CD14-positive monocyte (primary cell): ENCODE measurements around the gene GRIN2A. TPM values are rescaled to one million over a fixed set of nuclear protein-coding genes. Genes with fewer than 3 reads are reported as not detected.

Source experiments
- DNase-seq, 3 donors: peaks; one replicate each; pipeline ENCODE4 v3.0.0-alpha.2; 2011 to 2022
- H2AFZ ChIP-seq: 2 replicates; pipeline ENCODE4 v1.6.0; 2012; ENCODE audit warnings: mild to moderate bottlenecking, low read depth, low read length, inconsistent platforms; ENCODE audit not compliant: insufficient read depth, poor library complexity, severe bottlenecking
- H3K27ac ChIP-seq, 2 donors: 1 replicate in 1 of 2; 2 replicates in 1 of 2; pipeline ENCODE4 v1.5.1; 2012 to 2013; ENCODE audit warnings: low read length in 2 of 2, control low read depth in 1 of 2, inconsistent platforms in 1 of 2, low read depth in 1 of 2, mild to moderate bottlenecking in 1 of 2
- H3K27me3 ChIP-seq, 2 donors: one replicate each; pipeline versions ENCODE4 v1.6.0 to v1.6.1; 2011 to 2013; ENCODE audit warnings: low read length in 2 of 2; ENCODE audit not compliant: control insufficient read depth in 2 of 2, insufficient read depth in 2 of 2
- H3K36me3 ChIP-seq, 2 donors: replicated peaks in 1 of 2; 1 replicate in 1 of 2; 2 replicates in 1 of 2; pipeline versions ENCODE4 v1.5.1 to v1.6.1; 2012 to 2013; ENCODE audit warnings: low read length in 2 of 2, control low read depth in 1 of 2, inconsistent platforms in 1 of 2, mild to moderate bottlenecking in 1 of 2; ENCODE audit not compliant: insufficient read depth in 2 of 2, control insufficient read depth in 1 of 2
- H3K4me1 ChIP-seq, 2 donors: 1 replicate in 1 of 2; 2 replicates in 1 of 2; pipeline versions ENCODE4 v1.5.1 to v1.6.1; 2012 to 2013; ENCODE audit warnings: low read length in 2 of 2, control low read depth in 1 of 2, inconsistent platforms in 1 of 2, mild to moderate bottlenecking in 1 of 2, moderate library complexity in 1 of 2; ENCODE audit not compliant: insufficient read depth in 2 of 2, control insufficient read depth in 1 of 2
- H3K4me2 ChIP-seq: replicated peaks from 2 replicates; pipeline ENCODE3; 2012; ENCODE audit warnings: low read length, moderate library complexity, mild to moderate bottlenecking; ENCODE audit not compliant: poor library complexity, severe bottlenecking; ENCODE audit errors: extremely low read depth
- H3K4me3 ChIP-seq, 3 experiments: fragments of 200-600 bp in 1 of 3; sonication (generic) in 1 of 3; replicated peaks in 1 of 3; 1 replicate in 2 of 3; 2 replicates in 1 of 3; pipeline ENCODE4 v1.5.1; 2011 to 2013; ENCODE audit warnings: low read length in 3 of 3, mild to moderate bottlenecking in 3 of 3, control low read depth in 2 of 3, low read depth in 2 of 3, inconsistent platforms in 1 of 3, moderate library complexity in 1 of 3
- H3K79me2 ChIP-seq: 2 replicates; pipeline ENCODE4 v1.6.0; 2012; ENCODE audit warnings: mild to moderate bottlenecking, control low read depth, inconsistent platforms, low read length, moderate library complexity; ENCODE audit not compliant: insufficient read depth
- H3K9ac ChIP-seq: 2 replicates; pipeline ENCODE4 v1.6.0; 2017; ENCODE audit warnings: low read length, mild to moderate bottlenecking; ENCODE audit not compliant: insufficient read depth, poor library complexity, severe bottlenecking
- H3K9me3 ChIP-seq, 2 donors: replicated peaks in 1 of 2; 1 replicate in 1 of 2; 2 replicates in 1 of 2; pipeline versions ENCODE4 v1.5.1 to v1.6.1; 2012 to 2013; ENCODE audit warnings: low read length in 2 of 2, control low read depth in 1 of 2; ENCODE audit not compliant: control insufficient read depth in 1 of 2, insufficient read depth in 1 of 2
- H4K20me1 ChIP-seq: 2 replicates; pipeline ENCODE4 v1.6.0; 2012; ENCODE audit warnings: mild to moderate bottlenecking, low read length, control low read depth, moderate library complexity; ENCODE audit not compliant: insufficient read depth
- H3K27ac Mint-ChIP-seq, 7 donors: one replicate each; pipeline ENCODE4 v1.8.0; 2020; ENCODE audit warnings: mild to moderate bottlenecking in 7 of 7, mixed read lengths in 7 of 7, moderate library complexity in 6 of 7, inconsistent platforms in 2 of 7
- H3K27me3 Mint-ChIP-seq, 3 donors: one replicate each; pipeline ENCODE4 v1.8.0; 2021 to 2022; ENCODE audit warnings: low read depth in 3 of 3, mild to moderate bottlenecking in 3 of 3, mixed read lengths in 3 of 3, moderate library complexity in 3 of 3, inconsistent platforms in 1 of 3
- H3K36me3 Mint-ChIP-seq, 2 donors: one replicate each; pipeline ENCODE4 v1.8.0; 2020; ENCODE audit warnings: mixed read lengths in 2 of 2, inconsistent platforms in 1 of 2, mild to moderate bottlenecking in 1 of 2
- H3K4me1 Mint-ChIP-seq: one replicate; pipeline ENCODE4 v1.8.0; 2020; ENCODE audit warnings: mild to moderate bottlenecking, mixed read lengths
- H3K4me3 Mint-ChIP-seq, 2 donors: one replicate each; pipeline ENCODE4 v1.8.0; 2020; ENCODE audit warnings: mild to moderate bottlenecking in 2 of 2, mixed read lengths in 2 of 2, moderate library complexity in 1 of 2
- H3K9me3 Mint-ChIP-seq, 7 donors: one replicate each; pipeline ENCODE4 v1.8.0; 2020 to 2022; ENCODE audit warnings: mixed read lengths in 7 of 7, mild to moderate bottlenecking in 6 of 7, moderate library complexity in 6 of 7, inconsistent platforms in 2 of 7
- WGBS: methylation state at CpG from one replicate; pipeline ENCODE4 v1.1.5; 2013; ENCODE audit warnings: missing lambda C conversion rate; ENCODE audit not compliant: insufficient coverage; 5-methylcytosine and 5-hydroxymethylcytosine counted together
- intact Hi-C, 2 donors: fragments of 100-400 bp; cut with micrococcal nuclease; formaldehyde crosslinking; loops; one replicate each; pipeline versions ENCODE4 v1.15.0 to v1.15.1; 2023
- polyA plus RNA-seq, 3 donors: library from polyadenylated mRNA; depleted of rRNA in 1 of 3; unstranded in 2 of 3; stranded (reverse) in 1 of 3; fragments of 300-500 nt in 2 of 3; fragments of >200 nt in 1 of 3; fragmentation: Illumina TruSeq in 2 of 3; gene quantifications; 1 replicate in 2 of 3; 2 replicates in 1 of 3; pipeline ENCODE4 v1.2.3, GENCODE V29; 2012 to 2021
- TF ChIP-seq, protein P1 (sequence below): fragments of 200-600 bp; IDR thresholded peaks from one replicate; pipeline ENCODE4 v1.8.0; 2022; ENCODE audit warnings: antibody characterized with exemption, mild to moderate bottlenecking

GRIN2A gene
- polyA plus RNA-seq, 3 donors = not detected

DNA sequence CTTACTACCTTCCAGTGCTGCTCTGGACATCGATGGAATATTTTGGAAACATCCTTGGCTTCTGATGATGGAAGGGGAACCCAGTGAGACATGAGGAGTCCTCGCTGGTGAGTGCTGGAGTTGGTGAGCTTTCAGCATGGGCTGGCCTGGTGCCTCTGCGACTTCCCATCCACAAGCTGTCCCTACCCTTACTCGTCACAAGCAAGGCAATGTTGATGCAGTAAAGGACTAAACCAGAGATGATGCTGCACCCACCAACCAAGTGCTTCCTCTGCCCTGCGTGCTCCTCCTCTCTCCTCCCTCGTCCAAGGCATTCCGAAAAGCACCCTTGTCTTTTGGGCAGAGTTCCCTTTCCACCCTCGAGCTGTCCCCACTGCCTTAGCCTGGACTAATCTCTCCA lies 154.7 kb downstream of the GRIN2A start:
- Mint-ChIP-seq H3K9me3 (peaks cover 0 to 1% (median 0%) of the 10 kb centered on the region in 7 donors), H3K27me3 (peaks cover 0 to 1% (median 1%) of the 10 kb centered on the region in 3 donors), H3K4me3 (no peak overlapping the region), H3K27ac (no peak overlapping the region), H3K36me3 (no peaks in the 10 kb centered on the region), H3K4me1 (no peaks in the 10 kb centered on the region)
- H3K27me3 ChIP-seq = no peaks in the 10 kb centered on the region
- H3K9ac ChIP-seq = no peak overlapping the region
- H3K9me3 ChIP-seq = no peaks in the 10 kb centered on the region
- no peaks in the 10 kb centered on the region for H3K79me2 ChIP-seq
- H3K4me1 ChIP-seq = no peaks in the 10 kb centered on the region
- no peak overlapping the region for H3K27ac ChIP-seq
- WGBS = 50% methylated on average over 5 of the region's 8 CpGs
- no peak overlapping the region for H2AFZ ChIP-seq
- TF ChIP-seq, protein P1, sequence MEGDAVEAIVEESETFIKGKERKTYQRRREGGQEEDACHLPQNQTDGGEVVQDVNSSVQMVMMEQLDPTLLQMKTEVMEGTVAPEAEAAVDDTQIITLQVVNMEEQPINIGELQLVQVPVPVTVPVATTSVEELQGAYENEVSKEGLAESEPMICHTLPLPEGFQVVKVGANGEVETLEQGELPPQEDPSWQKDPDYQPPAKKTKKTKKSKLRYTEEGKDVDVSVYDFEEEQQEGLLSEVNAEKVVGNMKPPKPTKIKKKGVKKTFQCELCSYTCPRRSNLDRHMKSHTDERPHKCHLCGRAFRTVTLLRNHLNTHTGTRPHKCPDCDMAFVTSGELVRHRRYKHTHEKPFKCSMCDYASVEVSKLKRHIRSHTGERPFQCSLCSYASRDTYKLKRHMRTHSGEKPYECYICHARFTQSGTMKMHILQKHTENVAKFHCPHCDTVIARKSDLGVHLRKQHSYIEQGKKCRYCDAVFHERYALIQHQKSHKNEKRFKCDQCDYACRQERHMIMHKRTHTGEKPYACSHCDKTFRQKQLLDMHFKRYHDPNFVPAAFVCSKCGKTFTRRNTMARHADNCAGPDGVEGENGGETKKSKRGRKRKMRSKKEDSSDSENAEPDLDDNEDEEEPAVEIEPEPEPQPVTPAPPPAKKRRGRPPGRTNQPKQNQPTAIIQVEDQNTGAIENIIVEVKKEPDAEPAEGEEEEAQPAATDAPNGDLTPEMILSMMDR = no peak
- H4K20me1 ChIP-seq = no peaks in the 10 kb centered on the region
- H3K4me2 ChIP-seq = no peak overlapping the region
- H3K36me3 ChIP-seq = no peaks in the 10 kb centered on the region
- no peak for DNase-seq
- H3K4me3 ChIP-seq = no peak overlapping the region
- intact Hi-C loops = no loop called here

DNA sequence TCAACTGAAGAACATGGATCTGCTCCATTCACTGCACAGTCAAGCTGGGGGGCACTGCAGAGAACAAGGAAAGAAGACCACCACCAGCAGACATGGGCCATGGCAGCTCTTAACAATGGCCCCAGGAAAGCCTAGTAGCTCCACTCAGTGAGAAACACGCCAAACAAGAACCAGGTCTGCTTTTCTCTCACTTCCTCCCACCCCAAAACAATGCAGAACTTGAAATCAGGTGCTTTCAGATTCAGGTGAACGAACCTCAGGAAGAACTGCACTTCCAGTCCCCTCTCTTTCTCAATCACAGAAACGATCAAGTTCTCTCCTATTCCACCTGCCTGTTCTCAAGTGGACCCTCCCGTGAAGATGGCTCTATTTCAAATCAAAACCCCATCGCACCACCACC lies 155.6 kb downstream of the GRIN2A start:
- TF ChIP-seq, protein P1 = no peak
- Histone ChIP-seq H2AFZ (no peak overlapping the region), H3K79me2 (no peaks in the 10 kb centered on the region), H3K9ac (no peak overlapping the region), H3K4me3 (no peak overlapping the region), H3K4me2 (no peak overlapping the region), H4K20me1 (no peaks in the 10 kb centered on the region), H3K27ac (no peak overlapping the region), H3K27me3 (no peaks in the 10 kb centered on the region), H3K4me1 (no peaks in the 10 kb centered on the region), H3K36me3 (no peaks in the 10 kb centered on the region), H3K9me3 (no peaks in the 10 kb centered on the region)
- no peak overlapping the region for H3K4me3 Mint-ChIP-seq
- H3K36me3 Mint-ChIP-seq = no peaks in the 10 kb centered on the region
- H3K27ac Mint-ChIP-seq = no peak overlapping the region
- WGBS = 77% methylated on average over 5 of the region's 5 CpGs
- no peaks in the 10 kb centered on the region for H3K4me1 Mint-ChIP-seq
- peaks cover 0 to 1% (median 1%) of the 10 kb centered on the region in 3 donors for H3K27me3 Mint-ChIP-seq
- peaks cover 0 to 1% (median 0%) of the 10 kb centered on the region in 7 donors for H3K9me3 Mint-ChIP-seq
- intact Hi-C loops = no loop called here
- DNase-seq = no peak
